ENCODE measurements around the gene RNF180.
"Not testable (repeated sequence)": the region's sequence is repeated elsewhere in the genome, so short reads cannot be mapped to it uniquely, and the experiment has no call there.

The RNF180 gene

GRCh38 chr5:64344501-64344900 lies 178.9 kb downstream of the RNF180 start:
- H3K36me3 ChIP-seq (ENCODE audit: insufficient read depth): no peaks in the 10 kb centered on the region
- H3K27me3 ChIP-seq (ENCODE audit: insufficient read depth, low read depth): no peaks in the 10 kb centered on the region
- H3K4me3 ChIP-seq (IDR thresholded peaks at IDR 0.05; ENCODE audit: insufficient read depth, low read depth, low read length): no peak overlapping the region
- no peaks in the 10 kb centered on the region for H4K20me1 ChIP-seq (ENCODE audit: insufficient read depth)
- no peak overlapping the region for H3K27ac ChIP-seq
- TF ChIP-seq CTCF (conservative IDR thresholded peaks at IDR 0.05; ENCODE audit: low read depth, low read length): no peak
- no peaks in the 10 kb centered on the region for H3K4me1 ChIP-seq (ENCODE audit: low read depth, poor library complexity, severe bottlenecking)
- H2AFZ ChIP-seq (ENCODE audit: low read depth): no peak overlapping the region
- H3K9ac ChIP-seq: no peak overlapping the region
- H3K79me2 ChIP-seq (ENCODE audit: insufficient read depth, low read depth): no peaks in the 10 kb centered on the region
- H3K4me2 ChIP-seq: no peak overlapping the region

GRCh38 chr5:64347309-64347708 lies 181.7 kb downstream of the RNF180 start:
- Histone ChIP-seq H3K27ac (no peak overlapping the region), H3K9ac (no peak overlapping the region), H3K4me2 (no peak overlapping the region), H4K20me1 (ENCODE audit: insufficient read depth) (no peaks in the 10 kb centered on the region), H2AFZ (ENCODE audit: low read depth) (no peak overlapping the region), H3K36me3 (ENCODE audit: insufficient read depth) (no peaks in the 10 kb centered on the region), H3K79me2 (ENCODE audit: insufficient read depth, low read depth) (no peaks in the 10 kb centered on the region), H3K4me3 (IDR thresholded peaks at IDR 0.05; ENCODE audit: insufficient read depth, low read depth, low read length) (no peak overlapping the region), H3K4me1 (ENCODE audit: low read depth, poor library complexity, severe bottlenecking) (no peaks in the 10 kb centered on the region), H3K27me3 (ENCODE audit: insufficient read depth, low read depth) (no peaks in the 10 kb centered on the region)
- no peak for TF ChIP-seq CTCF (conservative IDR thresholded peaks at IDR 0.05; ENCODE audit: low read depth, low read length)

- no peaks in the 10 kb centered on the region for H3K79me2 ChIP-seq (ENCODE audit: insufficient read depth, low read depth)
- no peaks in the 10 kb centered on the region for H3K27me3 ChIP-seq (ENCODE audit: insufficient read depth, low read depth)
- H3K4me3 ChIP-seq (IDR thresholded peaks at IDR 0.05; ENCODE audit: insufficient read depth, low read depth, low read length): no peak overlapping the region
- H3K9ac ChIP-seq: no peak overlapping the region
- no peak for TF ChIP-seq CTCF (conservative IDR thresholded peaks at IDR 0.05; ENCODE audit: low read depth, low read length)
- H3K36me3 ChIP-seq (ENCODE audit: insufficient read depth): no peaks in the 10 kb centered on the region
- no peak overlapping the region for H3K4me2 ChIP-seq
- H2AFZ ChIP-seq (ENCODE audit: low read depth): no peak overlapping the region
- H3K27ac ChIP-seq: no peak overlapping the region
- no peaks in the 10 kb centered on the region for H3K4me1 ChIP-seq (ENCODE audit: low read depth, poor library complexity, severe bottlenecking)
- H4K20me1 ChIP-seq (ENCODE audit: insufficient read depth): no peaks in the 10 kb centered on the region
These were observed 198.8 kb downstream of the RNF180 start for GRCh38 chr5:64364426-64364825.

- Histone ChIP-seq H3K79me2 (ENCODE audit: insufficient read depth, low read depth) (no peaks in the 10 kb centered on the region), H3K9ac (no peak overlapping the region), H3K36me3 (ENCODE audit: insufficient read depth) (no peaks in the 10 kb centered on the region), H4K20me1 (ENCODE audit: insufficient read depth) (no peaks in the 10 kb centered on the region), H3K4me1 (ENCODE audit: low read depth, poor library complexity, severe bottlenecking) (no peaks in the 10 kb centered on the region), H3K4me2 (no peak overlapping the region), H3K27ac (no peak overlapping the region), H3K4me3 (IDR thresholded peaks at IDR 0.05; ENCODE audit: insufficient read depth, low read depth, low read length) (no peak overlapping the region), H3K27me3 (ENCODE audit: insufficient read depth, low read depth) (no peaks in the 10 kb centered on the region), H2AFZ (ENCODE audit: low read depth) (no peak overlapping the region)
- no peak for TF ChIP-seq CTCF (conservative IDR thresholded peaks at IDR 0.05; ENCODE audit: low read depth, low read length)
These were observed 219.1 kb downstream of the RNF180 start for GRCh38 chr5:64384765-64385164.

GRCh38 chr5:64397552-64397951 lies 231.9 kb downstream of the RNF180 start:
- Histone ChIP-seq H3K79me2 (ENCODE audit: insufficient read depth, low read depth) (no peaks in the 10 kb centered on the region), H3K27ac (no peak overlapping the region), H2AFZ (ENCODE audit: low read depth) (no peak overlapping the region), H3K36me3 (ENCODE audit: insufficient read depth) (no peaks in the 10 kb centered on the region), H3K4me1 (ENCODE audit: low read depth, poor library complexity, severe bottlenecking) (no peaks in the 10 kb centered on the region), H3K4me3 (IDR thresholded peaks at IDR 0.05; ENCODE audit: insufficient read depth, low read depth, low read length) (no peak overlapping the region), H4K20me1 (ENCODE audit: insufficient read depth) (no peaks in the 10 kb centered on the region), H3K9ac (no peak overlapping the region), H3K4me2 (no peak overlapping the region), H3K27me3 (ENCODE audit: insufficient read depth, low read depth) (no peaks in the 10 kb centered on the region)
- TF ChIP-seq CTCF (conservative IDR thresholded peaks at IDR 0.05; ENCODE audit: low read depth, low read length): no peak

- H3K27me3 ChIP-seq (ENCODE audit: insufficient read depth, low read depth); H3K4me1 ChIP-seq (ENCODE audit: low read depth, poor library complexity, severe bottlenecking); H3K4me2 ChIP-seq; H2AFZ ChIP-seq (ENCODE audit: low read depth); H3K79me2 ChIP-seq (ENCODE audit: insufficient read depth, low read depth); H4K20me1 ChIP-seq (ENCODE audit: insufficient read depth); H3K27ac ChIP-seq; H3K9ac ChIP-seq; H3K36me3 ChIP-seq (ENCODE audit: insufficient read depth); H3K4me3 ChIP-seq (IDR thresholded peaks at IDR 0.05; ENCODE audit: insufficient read depth, low read depth, low read length): not testable (repeated sequence)
These were observed 233.1 kb downstream of the RNF180 start for GRCh38 chr5:64398735-64399134.

Measured in KMS-11 (cell line).